Measurements from ENCODE around the gene GNB1.

The GNB1 gene

DNA sequence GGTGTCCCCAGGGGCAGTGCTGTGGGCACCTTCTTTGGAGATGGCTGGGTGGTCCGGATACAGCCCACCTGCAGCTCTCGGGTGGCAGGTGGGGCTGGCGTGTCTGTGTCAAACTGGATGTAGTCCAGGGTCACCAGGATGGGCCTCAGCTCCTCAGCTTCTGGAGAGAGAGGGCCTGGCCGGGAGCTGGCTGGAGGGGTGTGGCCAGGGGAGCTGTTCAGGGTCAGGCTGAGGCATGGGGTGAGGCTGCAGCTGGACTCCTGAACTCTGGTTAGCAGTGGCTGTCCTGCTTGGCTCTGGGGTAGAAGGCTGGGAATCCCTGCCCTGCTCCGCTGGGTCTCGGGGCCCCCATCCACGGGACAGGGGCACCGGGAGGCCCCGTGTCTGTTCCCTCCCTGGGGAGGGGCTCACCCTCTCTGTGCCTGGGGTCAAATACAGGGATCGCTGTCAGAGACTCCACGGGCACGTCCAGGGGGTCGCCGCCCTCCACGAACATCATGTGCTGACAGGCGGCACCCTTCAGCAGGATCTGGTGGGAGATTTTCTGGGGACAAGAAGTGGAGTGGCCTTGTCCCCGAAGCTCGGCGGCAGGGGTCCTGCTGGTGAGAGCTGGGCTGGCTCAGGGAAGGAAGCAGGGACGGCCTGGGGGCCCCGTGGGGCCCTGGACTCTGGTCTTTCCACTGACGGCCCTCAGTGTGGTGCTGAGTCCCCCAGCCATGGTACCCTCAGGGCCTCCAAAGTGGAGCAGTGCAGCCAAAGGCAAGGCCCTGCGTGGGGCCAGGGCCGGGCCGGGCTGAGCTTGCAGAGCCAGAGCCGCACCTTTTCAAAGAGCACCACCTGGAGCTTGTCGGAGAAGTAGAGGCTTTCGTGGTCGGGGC is 32.3 kb upstream of the GNB1 start:
- no peak for DNase-seq (ENCODE audit: low read depth in 1 of 2, low spot score in 1 of 2)

DNA sequence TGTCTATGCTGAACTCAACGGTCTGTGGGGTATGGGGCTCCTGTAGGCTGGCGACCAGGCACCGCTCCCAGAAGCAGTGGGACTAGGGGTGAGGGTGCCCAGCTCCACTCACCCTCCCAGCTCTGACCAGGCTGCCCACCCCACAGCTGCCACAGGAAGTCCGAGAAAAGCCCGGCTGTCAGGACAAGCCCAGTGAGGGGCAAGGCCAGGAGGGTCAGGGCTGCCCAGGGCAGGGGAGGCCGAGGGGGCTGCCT is 31.7 kb upstream of the GNB1 start:
- no peak for DNase-seq (ENCODE audit: low read depth in 1 of 2, low spot score in 1 of 2)

GRCh38 chr1:1921901-1922701 is 31.2 kb upstream of the GNB1 start:
- no peak for DNase-seq (ENCODE audit: low read depth in 1 of 2, low spot score in 1 of 2)

- no peak for DNase-seq (ENCODE audit: low read depth in 1 of 2, low spot score in 1 of 2)
Measured at GRCh38 chr1:1921459-1921862, 30.6 kb upstream of the GNB1 start.

GRCh38 chr1:1920608-1921458 is 29.9 kb upstream of the GNB1 start:
- DNase-seq (ENCODE audit: low read depth in 1 of 2, low spot score in 1 of 2) = no peak

DNA sequence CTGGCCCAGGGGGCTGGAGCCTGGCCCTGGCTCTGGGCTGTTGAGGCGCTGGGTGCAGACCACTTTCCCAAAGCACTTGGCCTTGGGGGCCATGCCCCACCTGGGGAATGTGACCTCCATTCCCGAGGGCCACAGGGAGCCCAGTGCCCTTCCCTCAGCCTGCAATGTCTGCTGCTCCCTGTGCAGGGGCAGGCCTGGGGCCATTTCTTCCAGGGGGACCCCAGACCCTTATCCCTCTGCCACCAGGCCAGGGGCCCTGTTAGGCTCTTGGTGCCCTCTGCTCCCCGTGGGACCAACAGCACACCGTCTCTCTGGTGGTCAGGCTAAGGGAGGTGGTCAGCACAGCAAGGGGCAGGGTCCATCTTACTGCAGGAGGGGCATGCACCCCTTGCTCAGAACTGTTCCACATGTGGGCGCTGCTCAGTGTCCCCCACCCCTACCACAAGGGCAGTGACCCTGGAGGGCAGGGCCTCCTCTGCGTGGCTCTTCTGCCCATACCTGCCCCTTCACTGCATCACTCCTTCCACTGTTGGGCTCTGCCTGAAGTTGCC is 29.2 kb upstream of the GNB1 start:
- no peak for DNase-seq (ENCODE audit: low read depth in 1 of 2, low spot score in 1 of 2)

GRCh38 chr1:1919304-1920056 is 28.6 kb upstream of the GNB1 start:
- DNase-seq (ENCODE audit: low read depth in 1 of 2, low spot score in 1 of 2) = peak; percentile 93 to 96

DNA sequence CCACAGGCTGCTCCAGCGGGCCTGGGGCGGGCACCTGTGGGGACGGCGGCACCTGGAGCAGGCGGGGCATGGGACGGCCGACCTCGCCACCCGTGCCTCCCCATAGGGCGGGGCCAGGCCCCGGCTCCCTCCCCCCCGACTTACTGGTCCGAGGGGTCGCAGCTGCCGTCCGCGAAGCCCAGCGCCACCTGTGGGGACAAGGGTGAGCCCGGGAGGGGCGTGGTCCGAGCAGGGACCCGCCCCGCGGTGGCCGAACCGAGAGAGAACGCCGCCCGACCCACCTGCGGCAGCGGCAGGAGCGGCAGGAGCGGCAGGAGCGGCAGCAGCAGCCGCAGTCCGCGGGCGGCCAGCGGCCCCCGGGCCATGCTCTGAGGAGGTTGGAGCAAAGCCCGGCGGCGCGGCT is 28.0 kb upstream of the GNB1 start, which contains the start of gene TMEM52:
Gene TMEM52 (minus strand): TSS at position 379 of the 403 bp plus-strand sequence. CDS start 14 bp downstream, at position 365.
- DNase-seq (ENCODE audit: low read depth in 1 of 2, low spot score in 1 of 2) = peak in 1 of 2 donors; percentile 24

DNA sequence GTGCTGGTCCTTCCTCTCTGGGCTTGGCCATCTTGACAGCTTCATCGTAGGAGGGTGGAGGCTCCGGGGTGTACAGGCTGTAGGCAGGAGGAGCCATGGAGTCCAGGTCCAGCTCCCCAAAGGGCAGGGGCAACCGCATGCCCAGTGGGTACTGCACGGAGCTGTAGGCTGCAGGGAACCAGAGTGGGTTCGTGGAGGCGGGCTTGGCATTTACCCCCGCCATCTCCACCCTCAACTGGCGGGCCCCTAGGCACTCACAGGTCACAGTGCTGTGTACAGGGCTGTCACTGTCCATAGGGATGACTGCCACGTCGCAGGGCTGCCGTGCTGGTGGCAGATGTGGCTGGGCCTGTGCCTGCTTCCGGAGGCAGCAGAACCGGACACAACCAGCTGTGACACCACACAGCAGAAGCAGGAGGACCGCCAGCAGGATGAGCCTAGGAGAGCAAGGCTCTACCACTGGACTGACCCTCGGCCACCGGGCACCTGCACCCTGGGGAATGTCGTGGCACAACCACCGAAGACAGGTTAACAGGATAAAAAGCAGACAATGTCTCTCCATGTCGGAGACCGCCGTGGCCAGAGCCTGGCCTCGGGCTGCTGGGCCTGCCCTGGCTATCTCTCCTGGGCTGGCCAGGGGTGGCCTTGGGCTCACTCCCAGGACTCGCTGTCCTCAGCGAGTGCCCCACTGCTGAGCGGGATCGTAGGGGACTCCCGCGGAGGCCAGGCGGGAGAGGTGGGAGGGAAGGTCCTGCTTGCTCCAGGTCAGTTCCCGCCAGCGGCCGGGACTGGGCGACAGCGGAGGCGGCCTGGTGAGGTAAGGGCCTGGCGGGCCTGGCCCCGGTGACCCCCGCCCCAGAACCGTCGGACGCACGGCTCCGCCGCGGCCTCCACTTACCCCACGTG is 27.4 kb upstream of the GNB1 start:
- no peak for DNase-seq (ENCODE audit: low read depth in 1 of 2, low spot score in 1 of 2)

DNA sequence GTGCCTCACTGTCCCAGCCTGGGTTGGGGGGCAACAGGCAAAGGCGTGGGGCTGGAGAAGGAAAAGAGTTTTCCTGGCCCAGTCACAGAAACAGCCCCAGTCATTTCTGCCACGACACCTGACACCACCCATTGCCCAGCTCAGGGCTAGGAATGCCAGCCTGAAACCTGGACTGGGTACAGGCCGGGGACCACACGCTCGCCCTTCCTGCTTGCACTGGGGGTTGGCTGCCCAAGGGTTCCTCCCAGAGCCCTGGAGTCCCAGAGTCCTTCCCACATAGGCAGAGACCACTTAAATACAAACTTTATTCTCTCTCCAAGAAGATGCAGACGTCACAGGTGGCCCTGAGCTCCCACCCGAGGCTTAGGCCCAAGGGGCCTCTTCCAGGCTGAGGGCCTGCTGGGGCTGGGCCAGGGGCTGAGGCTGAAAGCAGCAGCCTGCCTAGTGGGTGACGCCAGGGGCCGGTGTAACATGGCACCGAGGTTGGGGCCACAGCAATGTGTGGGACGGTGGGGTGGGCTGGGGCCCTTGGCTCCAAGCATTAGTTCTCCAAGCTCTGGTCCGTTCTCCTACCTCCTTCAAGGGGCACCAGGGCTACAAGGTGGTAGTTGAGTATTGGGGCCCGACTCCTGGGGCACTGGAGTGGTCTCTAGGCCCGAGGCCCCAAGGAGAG is 26.6 kb upstream of the GNB1 start:
- DNase-seq (ENCODE audit: low read depth in 1 of 2, low spot score in 1 of 2) = no peak

GRCh38 chr1:1916851-1917251 is 26.0 kb upstream of the GNB1 start:
- DNase-seq (ENCODE audit: low read depth in 1 of 2, low spot score in 1 of 2) = no peak

DNA sequence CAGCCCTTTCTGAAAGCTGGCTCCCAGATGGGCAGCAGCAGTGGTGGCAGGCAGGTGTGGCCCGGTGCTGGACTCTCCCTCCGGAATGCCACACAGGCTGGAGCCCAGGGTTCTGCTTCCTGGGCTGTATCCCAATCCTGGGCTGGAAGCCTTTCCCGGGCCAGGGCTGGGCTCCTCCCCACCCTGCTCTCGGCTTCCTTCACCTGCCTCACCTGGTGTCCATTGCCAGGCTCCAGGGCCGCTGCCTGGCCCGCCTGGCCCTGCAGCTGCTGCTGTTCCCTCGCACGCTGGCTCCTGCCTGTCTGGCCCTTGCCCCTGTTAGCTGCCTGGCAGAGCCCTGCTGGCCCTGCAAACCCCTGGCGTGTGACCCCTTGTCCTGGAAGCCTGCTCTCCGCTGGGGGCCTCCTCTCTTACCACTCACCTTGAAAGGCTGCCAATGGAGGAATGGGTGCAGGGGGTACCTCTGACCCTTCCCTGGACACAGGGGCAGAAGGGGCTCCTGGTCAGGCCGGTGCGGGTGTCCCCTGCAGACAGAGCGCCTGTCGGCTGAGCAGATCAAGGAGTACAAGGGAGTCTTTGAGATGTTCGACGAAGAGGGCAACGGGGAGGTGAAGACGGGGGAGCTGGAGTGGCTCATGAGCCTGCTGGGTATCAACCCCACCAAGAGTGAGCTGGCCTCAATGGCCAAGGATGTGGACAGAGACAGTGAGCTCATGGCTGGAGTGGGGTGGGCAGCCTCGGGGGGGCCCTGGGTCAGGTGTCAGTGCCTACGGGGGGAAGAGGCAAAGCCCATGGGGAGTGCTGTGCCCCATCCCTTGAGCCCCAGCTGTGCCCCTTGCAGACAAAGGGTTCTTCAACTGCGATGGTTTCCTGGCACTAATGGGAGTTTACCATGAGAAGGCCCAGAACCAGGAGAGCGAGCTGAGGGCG is 25.3 kb upstream of the GNB1 start:
- DNase-seq (ENCODE audit: low read depth in 1 of 2, low spot score in 1 of 2) = no peak

- DNase-seq (ENCODE audit: low read depth in 1 of 2, low spot score in 1 of 2) = no peak
Measured at GRCh38 chr1:1914971-1915692, 24.2 kb upstream of the GNB1 start, which contains the start of gene CALML6. TSS of gene CALML6 (plus strand) at chr1:1915260. CDS start at chr1:1915281, 21 bp downstream.

- DNase-seq (ENCODE audit: low read depth in 1 of 2, low spot score in 1 of 2) = no peak
Measured at GRCh38 chr1:1914101-1914970, 23.4 kb upstream of the GNB1 start.

DNA sequence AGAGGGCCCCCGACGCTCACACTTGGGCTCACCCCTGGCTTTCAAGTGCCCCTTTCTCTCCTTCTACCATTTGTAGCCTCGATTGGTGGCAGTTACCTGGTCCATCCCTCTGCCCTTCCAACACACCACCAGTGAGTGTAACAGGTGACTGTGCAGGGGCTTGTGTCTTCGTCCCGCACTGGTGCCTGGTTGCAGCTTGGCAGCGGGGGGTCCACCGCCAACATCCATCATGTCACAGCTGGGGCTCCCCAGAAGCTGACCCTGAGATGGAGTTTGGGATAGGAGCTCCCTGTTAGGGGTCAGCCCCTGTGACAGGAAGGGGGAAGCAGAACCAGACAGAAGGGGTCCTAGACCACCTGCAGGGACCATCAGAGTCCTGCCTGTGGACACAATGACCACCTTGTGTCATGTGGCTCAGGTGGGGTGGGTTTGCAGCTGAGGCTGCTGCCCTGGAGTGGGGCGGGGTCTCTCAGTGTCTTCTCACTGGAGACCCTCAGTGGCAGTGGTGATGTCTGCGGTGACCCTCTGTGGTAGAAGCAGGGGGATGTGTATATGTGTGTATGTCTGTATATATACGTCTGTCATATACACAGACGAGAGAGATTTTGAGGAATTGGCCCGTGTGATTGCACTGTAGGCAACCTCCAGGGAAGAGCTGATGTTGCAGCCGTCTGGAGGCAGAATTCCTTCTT is 20.6 kb upstream of the GNB1 start:
- no peak for DNase-seq (ENCODE audit: low read depth in 1 of 2, low spot score in 1 of 2)
